HepG2 (cell line): ENCODE measurements around the gene GOT1. TPM values are rescaled to one million over a fixed set of nuclear protein-coding genes. Genes with fewer than 3 reads are reported as not detected.

ENCODE experiments used
- ATAC-seq: fragments of 200-7000 bp; cut with Tn5 transposase; 3 replicates; pipeline ENCODE4 v1.9.1; 2020; ENCODE audit warnings: mild to moderate bottlenecking, moderate library complexity
- BruUV-seq: library from RNA; stranded (reverse); fragments of 400-500 nt; replicated peaks from 2 replicates; lab custom pipeline; 2021; lab: Mats Ljungman, UMichigan
- CTCF ChIA-PET: fragments of 300-600 bp; formaldehyde crosslinking; extraction: SDS; loops from one replicate; lab custom pipeline; 2021; ENCODE audit warnings: low total read pairs, inconsistent platforms, low intra/inter-chr PET ratio; lab: Yijun Ruan, JAX
- POLR2A ChIA-PET: fragments of 350-600 bp; sonication (Branson Sonifier 250); formaldehyde crosslinking; loops from one replicate; lab custom pipeline; 2020; ENCODE audit warnings: antibody characterized with exemption, inconsistent platforms; lab: Yijun Ruan, JAX
- DNase-seq: peaks from one replicate; pipeline ENCODE4 v3.0.0-alpha.2; 2015; ENCODE audit warnings: low spot score
- FAIRE-seq: peaks from 3 replicates; lab custom pipeline; 2011; peaks lifted over from hg19 to GRCh38; lab: Jason Lieb, UNC
- H2AFZ ChIP-seq: one replicate; pipeline ENCODE4 v1.6.1; 2011; ENCODE audit warnings: low read length, inconsistent platforms
- H3K27ac ChIP-seq: fragments of 300-600 bp; 3 replicates; pipeline ENCODE4 v1.8.0; 2011; ENCODE audit warnings: mixed run types, mild to moderate bottlenecking, mixed read lengths, low read length, inconsistent platforms; ENCODE audit not compliant: insufficient read depth; ENCODE audit errors: extremely low read length
- H3K27me3 ChIP-seq, 2 experiments: fragments of 200-600 bp in 1 of 2; 2 replicates in 1 of 2; 3 replicates in 1 of 2; pipeline versions ENCODE4 v1.6.0 to v1.8.0; 2011; ENCODE audit warnings: low read length in 2 of 2, mild to moderate bottlenecking in 2 of 2, moderate library complexity in 2 of 2, inconsistent platforms in 1 of 2; ENCODE audit not compliant: insufficient read depth in 2 of 2, control insufficient read depth in 1 of 2
- H3K36me3 ChIP-seq, 2 experiments: fragments of 200-600 bp in 1 of 2; replicated peaks in 1 of 2; 2 replicates in 1 of 2; 3 replicates in 1 of 2; pipeline versions ENCODE4 v1.5.1 to v1.8.0; 2011; ENCODE audit warnings: low read length in 2 of 2, inconsistent platforms in 1 of 2; ENCODE audit not compliant: insufficient read depth in 2 of 2, control insufficient read depth in 1 of 2
- H3K4me1 ChIP-seq: 2 replicates; pipeline ENCODE4 v1.5.1; 2012; ENCODE audit warnings: low read length, inconsistent platforms; ENCODE audit not compliant: insufficient read depth
- H3K4me2 ChIP-seq: 2 replicates; pipeline ENCODE4 v1.6.0; 2011; ENCODE audit warnings: low read depth, low read length, inconsistent platforms
- H3K4me3 ChIP-seq, 3 experiments: fragments of 200-600 bp in 1 of 3; sonication (generic), shearing (Covaris generic) in 1 of 3; replicated peaks in 1 of 3; 2 replicates each; pipeline ENCODE4 v1.5.1; 2011 to 2016; ENCODE audit warnings: low read length in 3 of 3, inconsistent platforms in 2 of 3, low read depth in 2 of 3, mild to moderate bottlenecking in 2 of 3, control low read depth in 1 of 3, mixed read lengths in 1 of 3; ENCODE audit not compliant: insufficient read depth in 1 of 3
- H3K79me2 ChIP-seq: one replicate; pipeline ENCODE4 v1.6.1; 2011; ENCODE audit warnings: low read length, inconsistent platforms; ENCODE audit not compliant: insufficient read depth
- H3K9ac ChIP-seq: 2 replicates; pipeline ENCODE4 v1.6.0; 2011; ENCODE audit warnings: mild to moderate bottlenecking, low read depth, low read length, inconsistent platforms; ENCODE audit not compliant: insufficient read depth
- H3K9me3 ChIP-seq: 2 replicates; pipeline ENCODE4 v1.5.1; 2012; ENCODE audit warnings: mild to moderate bottlenecking, low read length
- H4K20me1 ChIP-seq: 2 replicates; pipeline ENCODE4 v1.6.0; 2011; ENCODE audit warnings: inconsistent platforms, mild to moderate bottlenecking, low read length, moderate library complexity; ENCODE audit not compliant: insufficient read depth
- FOXA1 ChIP-seq, 2 experiments: fragments of 450-650 bp in 1 of 2; sonication (generic) in 1 of 2; formaldehyde crosslinking in 1 of 2; IDR thresholded peaks; 2 replicates each; pipeline versions ENCODE4 v1.4.0 to v1.6.1; 2016 to 2020; ENCODE audit warnings: missing genetic modification reagents in 1 of 2
- HNF1B ChIP-seq: sonication (generic); formaldehyde crosslinking; IDR thresholded peaks from 2 replicates; pipeline ENCODE4 v1.5.1; 2020; ENCODE audit warnings: mild to moderate bottlenecking, moderate library complexity, missing genetic modification reagents
- STAG1 ChIP-seq: sonication (generic); formaldehyde crosslinking; IDR thresholded peaks from 2 replicates; pipeline ENCODE4 v1.4.0; 2020; ENCODE audit warnings: missing genetic modification reagents
- WGBS: methylation state at CpG from one replicate; pipeline ENCODE4 v1.1.6; 2017; ENCODE audit warnings: low lambda C conversion rate; 5-methylcytosine and 5-hydroxymethylcytosine counted together
- in situ Hi-C: cut with HindIII; loops from 2 replicates; pipeline ENCODE4 v1.10.0; 2017; ENCODE audit warnings: low pct_unique_long_range_greater_than_20kb; ENCODE audit not compliant: extremely low pct_ligation_motif_present
- intact Hi-C: fragments of 100-400 bp; cut with micrococcal nuclease; formaldehyde crosslinking; loops from one replicate; pipeline ENCODE4 v1.10.0; 2022; ENCODE audit not compliant: unreplicated experiment
- polyA plus RNA-seq, 8 experiments: library from polyadenylated mRNA; depleted of rRNA in 3 of 8; stranded (reverse) in 7 of 8; unstranded in 1 of 8; fragments of >200 nt; fragmentation: Illumina TruSeq in 4 of 8; extraction: Trizol in 4 of 8; gene quantifications; 2 replicates each; pipeline versions ENCODE4 v1.2.1 to v1.2.3, GENCODE V29; 2011 to 2016; ENCODE audit warnings: low read depth in 4 of 8, missing spikeins in 1 of 8, mixed read lengths in 1 of 8; ENCODE audit not compliant: insufficient read depth in 1 of 8
- total RNA-seq, 5 experiments: library from RNA; depleted of rRNA; stranded (reverse); fragments of >200 nt; fragmentation: Illumina TruSeq; extraction: Trizol; gene quantifications; 2 replicates each; pipeline ENCODE4 v1.2.3, GENCODE V29; 2016; ENCODE audit warnings: low read depth in 1 of 5
- TF ChIP-seq, protein P1 (sequence below): sonication (generic); formaldehyde crosslinking; IDR thresholded peaks from 2 replicates; pipeline ENCODE4 v1.4.0; 2020; ENCODE audit warnings: missing genetic modification reagents

GOT1 gene
- total and polyA plus RNA-seq, 2 of the 13 experiments (the other 11 are each of a cell fraction or from before 2014, with no cell fraction given): 81.2 to 102 TPM

- TF ChIP-seq, protein P1, sequence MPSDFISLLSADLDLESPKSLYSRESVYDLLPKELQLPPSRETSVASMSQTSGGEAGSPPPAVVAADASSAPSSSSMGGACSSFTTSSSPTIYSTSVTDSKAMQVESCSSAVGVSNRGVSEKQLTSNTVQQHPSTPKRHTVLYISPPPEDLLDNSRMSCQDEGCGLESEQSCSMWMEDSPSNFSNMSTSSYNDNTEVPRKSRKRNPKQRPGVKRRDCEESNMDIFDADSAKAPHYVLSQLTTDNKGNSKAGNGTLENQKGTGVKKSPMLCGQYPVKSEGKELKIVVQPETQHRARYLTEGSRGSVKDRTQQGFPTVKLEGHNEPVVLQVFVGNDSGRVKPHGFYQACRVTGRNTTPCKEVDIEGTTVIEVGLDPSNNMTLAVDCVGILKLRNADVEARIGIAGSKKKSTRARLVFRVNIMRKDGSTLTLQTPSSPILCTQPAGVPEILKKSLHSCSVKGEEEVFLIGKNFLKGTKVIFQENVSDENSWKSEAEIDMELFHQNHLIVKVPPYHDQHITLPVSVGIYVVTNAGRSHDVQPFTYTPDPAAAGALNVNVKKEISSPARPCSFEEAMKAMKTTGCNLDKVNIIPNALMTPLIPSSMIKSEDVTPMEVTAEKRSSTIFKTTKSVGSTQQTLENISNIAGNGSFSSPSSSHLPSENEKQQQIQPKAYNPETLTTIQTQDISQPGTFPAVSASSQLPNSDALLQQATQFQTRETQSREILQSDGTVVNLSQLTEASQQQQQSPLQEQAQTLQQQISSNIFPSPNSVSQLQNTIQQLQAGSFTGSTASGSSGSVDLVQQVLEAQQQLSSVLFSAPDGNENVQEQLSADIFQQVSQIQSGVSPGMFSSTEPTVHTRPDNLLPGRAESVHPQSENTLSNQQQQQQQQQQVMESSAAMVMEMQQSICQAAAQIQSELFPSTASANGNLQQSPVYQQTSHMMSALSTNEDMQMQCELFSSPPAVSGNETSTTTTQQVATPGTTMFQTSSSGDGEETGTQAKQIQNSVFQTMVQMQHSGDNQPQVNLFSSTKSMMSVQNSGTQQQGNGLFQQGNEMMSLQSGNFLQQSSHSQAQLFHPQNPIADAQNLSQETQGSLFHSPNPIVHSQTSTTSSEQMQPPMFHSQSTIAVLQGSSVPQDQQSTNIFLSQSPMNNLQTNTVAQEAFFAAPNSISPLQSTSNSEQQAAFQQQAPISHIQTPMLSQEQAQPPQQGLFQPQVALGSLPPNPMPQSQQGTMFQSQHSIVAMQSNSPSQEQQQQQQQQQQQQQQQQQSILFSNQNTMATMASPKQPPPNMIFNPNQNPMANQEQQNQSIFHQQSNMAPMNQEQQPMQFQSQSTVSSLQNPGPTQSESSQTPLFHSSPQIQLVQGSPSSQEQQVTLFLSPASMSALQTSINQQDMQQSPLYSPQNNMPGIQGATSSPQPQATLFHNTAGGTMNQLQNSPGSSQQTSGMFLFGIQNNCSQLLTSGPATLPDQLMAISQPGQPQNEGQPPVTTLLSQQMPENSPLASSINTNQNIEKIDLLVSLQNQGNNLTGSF: no peak
- peak; percentile 29 for TF ChIP-seq STAG1 (CRISPR knock-in tag)
These were observed 24.3 kb downstream of the GOT1 start (continued) for GRCh38 chr10:99406149-99406548.

- in situ Hi-C loops: no loop called here
- Histone ChIP-seq H3K9me3 (no peaks in the 10 kb centered on the region), H3K79me2 (no peaks in the 10 kb centered on the region), H3K36me3 (peaks cover 49 to 75% of the 10 kb centered on the region in 2 experiments), H3K4me1 (no peaks in the 10 kb centered on the region)
- ATAC-seq (no peak), DNase-seq (no peak)
- TF ChIP-seq FOXA1 (IDR thresholded peaks at IDR 0.05): no peak
- TF ChIP-seq FOXA1 (CRISPR knock-in tag; IDR thresholded peaks at IDR 0.05): no peak
- TF ChIP-seq HNF1B: no peak
- TF ChIP-seq, all 625 proteins: peak for 0
- Histone ChIP-seq H3K9ac (no peak overlapping the region), H3K27me3 (no peaks in the 10 kb centered on the region), H3K27ac (no peak overlapping the region), H3K4me3 (no peak overlapping the region), H4K20me1 (peaks cover 4% of the 10 kb centered on the region; the same call in 1 of the 2 replicates), H2AFZ (no peak overlapping the region), H3K4me2 (no peak overlapping the region)
- no peak for FAIRE-seq
- intact Hi-C loops: no loop called here
- 97% methylated on average over 9 of the region's 9 CpGs for WGBS
- no TSS peak for BruUV-seq
- CTCF ChIA-PET: no interaction called here
- POLR2A ChIA-PET: interaction anchor here (1.9 kb wide), 1 partner anchor 27 kb away, joined by 7 read pairs; the partner anchor contains the start of gene GOT1
These were observed 26.8 kb downstream of the GOT1 start for GRCh38 chr10:99403674-99404073.
